HK-2 (cell line): ENCODE results near the gene AMMECR1L.
"Not testable (repeated sequence)": the region's sequence is repeated elsewhere in the genome, so short reads cannot be mapped to it uniquely, and the experiment has no call there.

Experiments used
- DNase-seq: peaks from one replicate; pipeline ENCODE4 v3.0.0-alpha.2; 2018; ENCODE audit not compliant: unreplicated experiment

AMMECR1L gene

GRCh38 chr2:127885780-127886592, at the start of gene AMMECR1L:
Gene AMMECR1L (minus strand): TSS chr2:127885956. CDS start chr2:127874234, 11,722 bp downstream.
- DNase-seq: peak; percentile 67

- no peak for DNase-seq
These were observed 49.6 kb upstream of the AMMECR1L start for GRCh38 chr2:127935337-127935736.

DNA sequence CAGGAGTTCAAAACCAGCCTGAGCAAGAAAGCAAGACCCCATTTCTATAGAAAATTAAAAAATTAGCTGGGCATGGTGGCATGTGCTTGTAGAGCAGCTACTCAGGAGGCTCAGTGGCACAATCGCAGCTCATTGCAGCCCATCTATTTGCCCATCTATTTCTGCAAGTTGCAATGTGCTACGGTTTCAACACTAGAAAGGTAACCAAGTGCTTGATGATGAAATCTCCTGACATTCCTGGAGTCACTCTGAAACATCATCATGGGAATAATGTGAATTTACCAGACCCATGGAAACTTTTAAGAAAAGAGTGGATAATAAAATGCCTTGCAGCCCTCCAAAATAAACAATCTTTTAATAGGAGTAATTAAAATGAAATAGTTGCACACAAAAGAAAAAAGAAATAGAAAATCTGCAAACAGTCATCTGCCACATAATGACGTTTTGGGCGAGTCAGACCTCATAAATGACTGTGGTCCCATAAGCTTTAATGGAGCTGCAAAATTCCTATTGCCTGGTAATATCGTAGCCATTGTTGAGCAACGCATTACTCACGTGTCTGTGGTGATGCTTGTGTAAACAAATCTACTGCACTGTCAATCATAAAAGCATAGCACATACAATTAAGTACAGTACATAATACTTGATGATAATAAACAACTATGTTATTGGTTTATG, 46.6 kb upstream of the AMMECR1L start:
- DNase-seq: no peak

DNA sequence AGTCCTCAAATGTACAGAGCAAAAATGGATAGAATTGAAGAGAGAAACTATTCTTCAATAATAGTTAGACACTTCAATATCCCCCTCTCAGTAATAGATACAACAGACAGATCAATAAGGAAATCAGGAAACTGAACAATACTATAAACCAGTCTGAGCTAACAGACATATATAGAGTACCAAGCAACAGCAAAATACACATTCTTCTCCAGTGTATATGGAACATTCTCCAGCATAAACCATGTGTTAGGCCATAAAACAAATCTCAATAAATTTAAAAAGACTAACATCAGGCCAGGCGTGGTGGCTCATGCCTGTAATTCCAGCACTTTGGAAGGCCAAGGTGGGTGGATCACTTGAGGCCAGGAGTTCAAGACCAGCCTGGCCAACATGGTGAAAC, 43.7 kb upstream of the AMMECR1L start:
- DNase-seq: no peak

DNA sequence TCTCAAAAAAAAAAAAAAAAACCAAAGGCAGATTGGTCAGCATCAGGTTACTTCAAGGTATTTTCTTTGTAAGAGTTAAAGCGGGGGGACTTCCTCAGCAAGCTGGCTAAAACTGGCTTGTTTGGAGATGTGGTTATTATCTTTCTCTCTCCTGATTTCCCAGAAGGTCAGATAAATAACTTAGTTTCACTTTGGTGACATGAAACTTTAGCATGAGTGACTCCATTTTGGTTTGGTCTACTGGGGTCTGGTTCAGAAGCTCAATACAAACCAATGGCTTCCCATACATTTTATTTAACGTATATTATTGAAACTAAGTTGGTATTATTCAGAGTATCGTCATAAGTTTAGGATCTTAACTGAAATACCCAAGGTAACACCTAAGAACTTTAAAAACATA, 41.6 kb upstream of the AMMECR1L start:
- DNase-seq: no peak

DNA sequence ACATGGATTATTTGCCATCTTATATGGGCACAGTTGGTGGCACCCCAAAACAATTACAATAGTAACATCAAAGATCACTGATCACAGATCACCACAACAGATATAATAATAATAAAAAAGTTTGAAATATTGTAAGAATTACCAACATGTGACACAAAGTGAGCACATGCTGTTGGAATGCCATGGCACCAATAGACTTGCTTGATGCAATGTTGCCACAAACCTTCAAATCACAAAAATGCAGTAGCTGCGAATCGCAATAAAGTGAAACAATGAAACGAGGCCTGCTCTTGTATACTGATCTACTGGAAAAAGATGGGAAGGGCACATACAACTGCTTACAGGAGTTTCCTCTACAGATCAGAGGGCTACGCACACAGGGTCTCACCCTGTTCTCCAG, 32.2 kb upstream of the AMMECR1L start:
- DNase-seq: no peak

GRCh38 chr2:127913808-127914457, 28.2 kb upstream of the AMMECR1L start:
- DNase-seq: no peak

DNA sequence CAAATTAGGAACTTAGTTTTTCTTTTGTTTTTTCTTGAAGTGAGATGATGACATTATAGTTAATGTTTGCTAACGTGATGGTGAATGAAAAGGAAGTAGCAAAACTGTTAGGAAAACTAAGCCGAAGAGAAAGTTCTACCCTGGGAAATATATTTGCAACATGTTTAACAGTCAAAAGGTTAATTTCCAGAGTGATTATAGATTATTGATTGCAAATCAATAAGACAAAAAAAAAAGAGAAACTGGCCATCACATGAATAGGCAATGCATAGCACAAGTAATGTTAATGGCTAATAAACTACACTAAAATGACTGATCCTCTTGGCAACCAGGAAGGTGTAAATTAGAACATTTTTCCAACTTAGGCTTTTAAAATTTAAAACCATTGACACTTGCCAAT, 26.0 kb upstream of the AMMECR1L start:
- no peak for DNase-seq

- no peak for DNase-seq
These were observed 24.7 kb upstream of the AMMECR1L start for GRCh38 chr2:127910415-127910814.

DNA sequence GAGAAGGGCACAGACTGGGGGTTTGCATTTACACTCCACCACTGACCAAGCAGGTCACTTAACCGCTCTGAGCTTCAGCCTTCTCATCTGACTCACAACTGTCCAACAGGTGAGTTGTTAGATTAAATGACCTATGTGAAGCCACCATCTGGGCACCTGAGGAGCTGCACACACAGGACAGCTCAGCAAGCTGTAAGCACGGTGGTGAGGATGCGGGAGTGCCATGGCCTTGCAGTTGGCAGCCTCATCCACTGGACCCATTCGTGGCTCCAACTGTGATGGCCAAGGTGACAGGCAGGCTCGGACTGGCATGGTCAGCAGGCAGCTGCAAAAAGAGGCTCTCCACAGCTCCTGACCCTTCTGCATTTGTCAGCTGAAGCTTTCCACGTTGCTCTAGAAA, 23.3 kb upstream of the AMMECR1L start:
- DNase-seq: no peak

GRCh38 chr2:127907733-127908400, 22.1 kb upstream of the AMMECR1L start:
- not testable (repeated sequence) for DNase-seq

GRCh38 chr2:127906206-127906926, 20.6 kb upstream of the AMMECR1L start:
- no peak for DNase-seq

GRCh38 chr2:127901339-127902056, 15.7 kb upstream of the AMMECR1L start:
- no peak for DNase-seq

- DNase-seq: no peak
These were observed 11.9 kb upstream of the AMMECR1L start for GRCh38 chr2:127897531-127898211.

DNA sequence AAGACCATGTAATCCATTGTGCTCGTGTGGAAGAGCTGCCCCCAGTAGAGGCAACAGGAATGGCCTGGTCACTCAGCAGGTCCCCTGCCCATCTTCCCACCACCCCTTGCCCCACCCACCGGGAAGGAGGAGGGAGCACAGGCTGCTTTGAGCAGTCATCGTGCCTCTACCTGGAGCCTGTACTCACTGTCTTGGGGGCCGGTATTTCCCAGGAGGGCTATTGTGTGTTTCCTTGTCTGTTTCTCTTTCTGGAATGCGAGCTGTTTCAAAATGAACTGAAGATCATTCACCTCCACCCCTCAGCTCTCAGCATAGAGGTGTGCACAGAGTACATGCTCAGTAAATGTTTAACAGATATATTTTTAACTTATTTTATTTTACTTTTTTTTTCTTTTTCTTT, 7.7 kb upstream of the AMMECR1L start:
- DNase-seq: no peak

GRCh38 chr2:127893033-127893432, 7.3 kb upstream of the AMMECR1L start:
- no peak for DNase-seq

DNA sequence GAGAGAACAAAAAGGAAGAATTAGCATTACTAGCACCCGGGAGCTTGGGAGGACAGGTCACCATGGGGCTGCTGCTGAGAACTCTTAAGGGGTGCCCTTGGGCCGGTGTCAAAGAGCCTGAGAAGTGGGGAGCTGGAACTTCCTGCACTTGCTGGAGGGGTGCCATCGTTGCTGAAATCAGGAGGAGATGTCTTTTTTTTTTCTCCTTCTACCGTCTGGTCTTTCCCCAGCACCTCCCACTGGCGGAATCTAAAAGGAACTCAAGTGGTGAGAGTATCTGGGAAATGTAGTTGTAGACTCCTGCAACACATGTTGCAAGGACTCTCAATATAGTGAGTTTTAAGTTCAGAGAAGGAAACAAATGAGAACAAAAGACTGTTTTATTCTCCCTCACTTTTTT, 6.1 kb upstream of the AMMECR1L start:
- DNase-seq: no peak

DNA sequence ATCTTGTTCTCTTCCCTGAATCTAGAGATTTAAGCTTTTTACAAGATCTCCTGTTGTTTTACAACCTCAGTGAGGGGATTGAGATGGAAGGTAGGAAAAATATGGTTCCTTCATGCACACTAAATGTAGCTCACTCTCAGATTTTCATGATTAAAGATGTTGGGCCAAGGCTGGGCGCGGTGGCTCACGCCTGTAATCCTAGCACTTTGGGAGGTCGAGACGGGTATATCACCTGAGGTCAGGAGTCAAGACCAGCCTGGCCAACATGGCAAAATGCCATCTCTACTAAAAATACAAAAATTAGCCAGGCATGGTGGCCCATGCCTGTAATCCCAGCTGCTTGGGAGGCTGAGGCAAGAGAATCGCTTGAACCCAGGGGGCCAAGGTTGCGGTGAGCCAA, 5.0 kb upstream of the AMMECR1L start:
- DNase-seq: not testable (repeated sequence)

GRCh38 chr2:127888772-127889171, 3.0 kb upstream of the AMMECR1L start:
- no peak for DNase-seq

DNA sequence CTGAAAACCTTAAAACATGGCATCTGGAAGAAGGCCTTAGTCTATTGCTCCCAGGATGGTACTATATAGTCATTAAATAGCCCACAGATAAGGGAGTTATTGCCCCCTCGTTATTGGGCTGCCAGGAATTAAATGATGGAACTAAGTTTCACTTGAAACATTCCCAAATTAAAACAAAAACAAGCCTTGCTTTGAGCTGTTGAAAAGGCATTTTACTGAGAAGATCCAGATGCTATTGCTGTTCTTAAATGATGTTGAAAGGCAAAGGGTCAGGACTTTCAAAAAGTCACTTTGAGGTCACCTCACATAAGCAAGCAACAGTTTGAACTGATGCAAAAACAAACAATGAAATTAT, 2.0 kb upstream of the AMMECR1L start:
- DNase-seq: no peak
